Choroid plexus epithelial cell (primary cell): Measurements from ENCODE around the gene GJA10.

Experiments
- DNase-seq: peaks from one replicate; pipeline ENCODE4 v3.0.0-alpha.2; 2010; ENCODE audit warnings: low read depth
- H3K4me3 ChIP-seq: 2 replicates; pipeline ENCODE4 v1.5.1; 2011; ENCODE audit warnings: low read depth, mild to moderate bottlenecking, control low read depth, low read length, moderate library complexity
- TF ChIP-seq, protein P1 (sequence below): conservative IDR thresholded peaks from 2 replicates; pipeline ENCODE4 v1.5.1; 2011; ENCODE audit warnings: low read depth, mild to moderate bottlenecking, control low read depth, inconsistent platforms, low read length, moderate library complexity

GJA10 gene

GRCh38 chr6:89928604-89929003 is 34.3 kb downstream of the GJA10 start:
- TF ChIP-seq, protein P1, sequence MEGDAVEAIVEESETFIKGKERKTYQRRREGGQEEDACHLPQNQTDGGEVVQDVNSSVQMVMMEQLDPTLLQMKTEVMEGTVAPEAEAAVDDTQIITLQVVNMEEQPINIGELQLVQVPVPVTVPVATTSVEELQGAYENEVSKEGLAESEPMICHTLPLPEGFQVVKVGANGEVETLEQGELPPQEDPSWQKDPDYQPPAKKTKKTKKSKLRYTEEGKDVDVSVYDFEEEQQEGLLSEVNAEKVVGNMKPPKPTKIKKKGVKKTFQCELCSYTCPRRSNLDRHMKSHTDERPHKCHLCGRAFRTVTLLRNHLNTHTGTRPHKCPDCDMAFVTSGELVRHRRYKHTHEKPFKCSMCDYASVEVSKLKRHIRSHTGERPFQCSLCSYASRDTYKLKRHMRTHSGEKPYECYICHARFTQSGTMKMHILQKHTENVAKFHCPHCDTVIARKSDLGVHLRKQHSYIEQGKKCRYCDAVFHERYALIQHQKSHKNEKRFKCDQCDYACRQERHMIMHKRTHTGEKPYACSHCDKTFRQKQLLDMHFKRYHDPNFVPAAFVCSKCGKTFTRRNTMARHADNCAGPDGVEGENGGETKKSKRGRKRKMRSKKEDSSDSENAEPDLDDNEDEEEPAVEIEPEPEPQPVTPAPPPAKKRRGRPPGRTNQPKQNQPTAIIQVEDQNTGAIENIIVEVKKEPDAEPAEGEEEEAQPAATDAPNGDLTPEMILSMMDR, result no peak
- no peak overlapping the region for H3K4me3 ChIP-seq
- peak; percentile 24 for DNase-seq

GRCh38 chr6:89930789-89931188 is 36.5 kb downstream of the GJA10 start:
- no peak overlapping the region for H3K4me3 ChIP-seq
- TF ChIP-seq, protein P1, result no peak
- DNase-seq, result no peak

DNA sequence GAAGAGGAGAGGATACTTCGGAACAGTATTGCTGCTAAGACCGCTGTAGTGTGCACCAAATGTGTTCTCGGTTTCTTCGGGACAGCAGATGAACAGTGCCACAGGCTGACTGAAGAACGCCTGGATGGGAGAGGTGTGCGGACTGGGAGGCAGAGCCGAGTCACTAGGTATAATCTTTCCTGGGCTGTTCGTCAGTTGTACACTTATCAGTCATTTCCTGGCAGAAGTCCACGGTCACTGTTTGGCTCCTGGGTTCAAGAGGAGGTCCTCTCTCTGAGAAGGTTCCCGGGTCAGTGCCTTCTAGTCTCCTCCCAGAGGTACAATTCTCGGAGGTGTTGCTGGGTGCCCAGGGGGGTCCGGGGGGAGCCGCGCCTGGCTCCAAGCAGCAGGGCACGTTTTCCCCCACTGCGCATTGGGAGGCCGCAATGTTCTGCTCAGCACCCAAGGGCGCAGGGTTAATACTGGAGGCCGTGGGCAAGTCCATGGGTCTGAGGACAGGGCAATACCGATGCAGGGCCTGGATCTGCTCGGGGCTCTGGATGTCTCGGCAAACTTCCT is 38.1 kb downstream of the GJA10 start:
- no peak for DNase-seq
- no peak overlapping the region for H3K4me3 ChIP-seq
- TF ChIP-seq, protein P1, result no peak

- DNase-seq, result no peak
- TF ChIP-seq, protein P1, result no peak
- H3K4me3 ChIP-seq, result no peak overlapping the region
Measured at GRCh38 chr6:89934685-89935366, 40.6 kb downstream of the GJA10 start.

DNA sequence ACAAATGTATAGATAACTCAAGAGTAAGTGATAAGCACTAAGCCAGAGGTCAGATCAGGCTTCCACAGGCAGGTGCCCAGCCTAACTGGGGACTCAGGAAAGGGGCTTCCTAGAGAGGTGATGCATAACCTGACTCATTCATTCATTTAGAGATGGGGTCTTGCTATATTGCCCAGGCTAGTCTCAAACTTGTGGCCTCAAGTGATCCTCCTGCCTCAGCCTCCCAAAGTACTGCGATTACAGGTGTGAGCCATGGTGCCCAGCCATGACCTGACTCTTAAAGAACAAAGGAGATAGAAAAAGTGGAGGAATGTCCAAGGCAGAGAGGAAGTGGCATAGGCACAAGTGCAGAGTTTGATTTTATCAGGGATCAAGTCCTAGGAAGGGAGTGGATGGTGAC is 41.9 kb downstream of the GJA10 start:
- TF ChIP-seq, protein P1, result no peak
- no peak for DNase-seq
- H3K4me3 ChIP-seq, result no peak overlapping the region

DNA sequence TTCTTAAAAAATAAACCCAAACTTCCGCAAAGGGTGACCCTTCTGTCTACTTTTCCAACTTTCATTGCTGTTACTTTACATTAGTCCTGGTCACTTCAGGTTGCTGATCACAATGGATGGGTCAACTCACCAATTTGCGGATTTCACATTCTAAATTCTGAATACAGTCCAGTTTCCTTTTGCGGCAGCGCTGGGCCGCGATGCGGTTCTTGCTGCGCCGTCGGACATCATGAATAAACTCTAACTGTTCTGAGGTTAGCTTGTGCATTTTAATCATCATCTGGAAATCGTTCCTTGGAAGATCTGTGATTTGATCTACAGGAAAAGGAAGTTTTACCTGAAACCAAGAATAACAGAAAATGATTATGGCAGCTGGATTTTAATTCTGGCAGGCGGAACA is 43.7 kb downstream of the GJA10 start:
- DNase-seq, result no peak
- no peak overlapping the region for H3K4me3 ChIP-seq
- TF ChIP-seq, protein P1, result no peak

DNA sequence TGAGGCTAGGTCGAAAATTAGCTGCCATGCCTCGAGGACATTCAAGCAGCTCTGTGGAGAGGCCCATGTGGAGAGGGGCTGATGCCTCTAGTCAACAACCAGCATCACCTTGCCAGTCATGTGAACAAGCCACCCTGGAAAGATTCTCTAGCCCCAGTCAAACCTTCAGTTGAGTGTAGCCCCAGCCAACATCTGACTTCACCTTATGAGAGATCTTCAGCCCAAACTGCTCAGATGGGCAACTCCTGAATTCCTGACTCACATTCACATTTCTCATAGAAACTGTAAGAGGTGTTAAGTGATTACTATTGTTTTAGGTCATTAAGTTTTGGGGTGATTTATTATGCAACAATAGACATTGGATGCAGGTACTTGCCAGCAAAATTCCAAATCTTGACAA is 44.9 kb downstream of the GJA10 start:
- H3K4me3 ChIP-seq, result no peak overlapping the region
- no peak for DNase-seq
- TF ChIP-seq, protein P1, result no peak
